Measurements from ENCODE around the gene ARHGAP40. TPM values are rescaled to one million over a fixed set of nuclear protein-coding genes. Genes with fewer than 3 reads are reported as not detected.

Gene ARHGAP40
- total and polyA plus RNA-seq, 2 of the 8 experiments (the other 6 are each of a cell fraction or from before 2014, with no cell fraction given) = 0.74 to 1.4 TPM

GRCh38 chr20:38692436-38693411 is 91.1 kb downstream of the ARHGAP40 start (continued):
- no peak for TF ChIP-seq JUN (IDR thresholded peaks at IDR 0.05; ENCODE audit: low read depth, low read length)

All from H1 (cell line).